ENCODE results near the gene QRICH2.
"Not testable (repeated sequence)": the region's sequence is repeated elsewhere in the genome, so short reads cannot be mapped to it uniquely, and the experiment has no call there.

Gene QRICH2

DNA sequence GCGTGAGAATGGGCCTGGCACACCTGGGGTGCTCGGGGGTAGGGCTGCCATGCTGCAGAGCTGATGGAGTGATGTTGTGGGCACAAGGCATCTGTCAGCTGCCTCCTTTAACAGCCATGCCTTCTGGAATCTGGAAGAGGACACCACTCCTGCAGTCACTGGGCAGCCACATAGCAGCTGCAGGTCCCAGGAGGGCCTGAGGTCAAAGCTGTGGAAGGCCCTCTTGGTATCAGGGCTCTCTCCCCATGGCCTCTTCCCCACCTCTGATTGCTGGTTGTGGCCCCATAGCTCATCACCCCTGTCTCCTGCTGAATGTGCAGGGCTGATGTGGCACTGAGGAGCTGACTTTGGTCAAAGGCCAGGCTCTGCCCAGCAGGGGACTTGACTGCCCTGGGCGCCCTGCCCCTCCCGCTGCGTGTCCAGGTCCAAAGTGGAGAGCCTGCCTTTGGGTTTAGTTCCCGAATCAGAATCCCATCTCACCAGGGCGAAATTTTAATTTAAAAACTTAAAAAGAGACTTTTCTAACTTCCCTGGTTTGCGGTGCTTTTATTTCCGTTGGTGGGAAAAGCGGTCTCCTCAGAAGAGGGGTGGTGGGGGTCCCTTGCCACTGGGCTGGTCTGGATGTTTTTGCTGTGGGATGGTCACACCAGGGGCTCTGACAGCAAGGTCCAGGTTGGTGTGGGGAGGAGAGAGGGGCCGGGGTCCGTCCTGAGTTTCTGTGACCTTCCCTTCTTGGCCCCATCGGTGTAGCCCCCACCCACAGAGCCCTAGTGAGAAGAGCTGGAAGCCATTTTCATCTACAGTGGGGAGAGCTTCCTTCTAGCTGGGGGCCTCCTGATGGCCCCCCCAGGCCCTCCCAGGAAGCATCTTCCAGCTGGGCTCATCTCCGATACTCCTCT is 37.1 kb downstream of the QRICH2 start:
- in situ Hi-C loops (cut with MboI; ENCODE audit: low pct_unique_long_range_greater_than_20kb, low sequenced_read_pairs), result loop anchor here (10.0 kb wide), 1 partner anchor 146 kb away; no protein-coding TSS in a partner anchor
- no peak for DNase-seq

DNA sequence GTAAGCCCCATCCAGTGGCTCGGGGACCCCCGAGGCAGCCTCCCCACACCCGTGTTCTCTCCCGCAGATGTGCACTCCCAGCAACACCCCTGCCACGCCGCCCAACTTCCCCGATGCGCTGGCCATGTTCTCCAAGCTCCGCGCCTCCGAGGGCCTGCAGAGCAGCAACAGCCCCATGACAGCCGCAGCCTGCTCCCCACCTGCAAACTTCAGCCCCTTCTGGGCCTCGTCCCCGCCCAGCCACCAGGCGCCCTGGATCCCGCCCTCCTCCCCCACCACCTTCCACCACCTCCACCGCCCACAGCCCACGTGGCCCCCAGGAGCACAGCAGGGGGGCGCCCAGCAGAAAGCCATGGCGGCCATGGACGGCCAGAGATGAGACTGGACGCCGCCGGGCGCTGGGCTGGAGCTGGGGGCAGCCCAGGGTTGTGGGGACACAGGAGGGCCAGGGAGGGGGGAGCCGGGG is 37.9 kb downstream of the QRICH2 start:
- in situ Hi-C loops (cut with MboI; ENCODE audit: low pct_unique_long_range_greater_than_20kb, low sequenced_read_pairs), result loop anchor here (10.0 kb wide), 1 partner anchor 145 kb away; no protein-coding TSS in a partner anchor
- DNase-seq, result no peak

DNA sequence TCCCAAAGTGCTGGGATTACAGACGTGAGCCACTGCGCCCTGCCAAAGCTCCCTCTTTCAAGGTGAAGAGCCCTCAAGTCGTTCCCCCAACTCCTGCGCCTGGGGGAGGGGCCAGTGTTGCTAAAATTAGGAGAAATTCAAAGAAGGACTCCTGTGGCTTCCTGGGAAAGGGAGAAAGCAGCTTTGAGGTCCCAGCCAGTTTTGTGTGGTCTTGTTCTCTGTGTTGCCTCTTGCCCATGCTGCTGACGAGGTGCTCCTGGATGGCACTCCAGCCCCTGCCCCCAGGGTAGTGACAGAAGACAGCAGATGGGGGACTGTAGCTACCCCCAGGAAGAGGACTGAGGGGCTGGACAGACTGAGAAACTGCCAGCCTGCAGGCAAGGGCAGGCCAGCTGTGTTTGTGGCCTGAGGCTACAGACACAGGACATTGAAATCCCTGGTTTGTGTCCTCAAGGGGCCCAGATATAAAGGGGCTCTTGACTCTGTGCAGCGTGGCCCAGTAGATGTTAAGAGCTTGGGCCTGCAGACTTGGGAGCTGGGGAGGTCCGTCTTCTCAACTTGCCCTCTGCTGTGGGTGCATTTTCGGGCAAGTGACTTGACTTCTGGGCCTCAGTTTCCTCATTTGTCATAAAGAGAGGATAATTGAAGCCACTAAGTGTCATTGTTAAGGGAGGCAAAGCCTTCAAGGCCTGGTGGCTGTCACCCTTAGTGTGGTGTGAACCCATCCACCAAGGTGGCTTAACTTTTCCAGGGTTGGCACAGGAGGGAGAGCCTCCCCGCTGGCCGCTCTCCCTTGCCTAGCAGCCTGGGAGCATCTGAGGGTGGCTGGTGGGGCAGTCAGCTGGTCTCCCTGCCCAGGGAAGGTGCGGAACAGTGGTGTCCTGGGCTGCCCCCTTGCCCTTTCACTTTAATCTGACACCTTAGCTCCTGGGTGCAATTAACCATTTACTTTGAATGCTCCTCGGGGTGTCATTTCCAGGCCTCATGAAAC is 38.8 kb downstream of the QRICH2 start:
- DNase-seq, result peak; percentile 86
- in situ Hi-C loops (cut with MboI; ENCODE audit: low pct_unique_long_range_greater_than_20kb, low sequenced_read_pairs), result no loop called here

DNA sequence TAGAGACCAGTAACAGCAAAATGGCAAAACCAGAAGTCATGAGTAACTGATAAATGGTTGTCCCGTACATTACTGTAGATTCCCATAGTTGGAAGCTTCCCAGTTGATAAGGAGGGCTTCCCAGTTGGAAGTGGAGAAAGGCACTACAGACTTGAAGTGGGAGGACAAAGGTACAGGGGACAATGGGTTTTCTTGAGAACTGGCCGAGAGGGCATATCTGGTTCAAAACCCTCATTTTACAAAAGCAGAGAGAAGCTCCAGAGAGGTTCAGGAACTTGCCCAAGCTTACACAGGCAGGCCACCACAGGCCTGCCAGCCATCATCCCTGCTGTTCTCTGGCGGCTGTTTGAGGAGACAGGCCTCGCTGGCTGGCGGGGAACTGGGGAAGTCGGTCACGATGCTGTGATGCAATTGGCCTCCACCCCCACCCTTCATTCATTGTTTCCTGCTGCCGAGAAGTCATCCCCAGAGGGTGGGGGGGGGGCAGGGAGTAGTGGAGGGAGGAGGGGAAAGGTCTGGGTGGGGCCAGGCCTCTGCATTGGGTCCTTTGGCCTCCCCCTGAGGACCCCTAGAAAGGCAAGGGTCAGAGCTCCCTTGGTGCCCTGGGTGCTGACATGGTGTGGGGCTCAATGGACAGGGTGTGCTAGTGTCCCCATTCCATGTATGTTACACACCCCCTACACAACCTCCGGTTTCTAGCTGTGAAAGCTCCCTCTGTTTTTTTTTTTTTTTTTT is 39.9 kb downstream of the QRICH2 start:
- DNase-seq, result peak; percentile 95
- in situ Hi-C loops (cut with MboI; ENCODE audit: low pct_unique_long_range_greater_than_20kb, low sequenced_read_pairs), result no loop called here

DNA sequence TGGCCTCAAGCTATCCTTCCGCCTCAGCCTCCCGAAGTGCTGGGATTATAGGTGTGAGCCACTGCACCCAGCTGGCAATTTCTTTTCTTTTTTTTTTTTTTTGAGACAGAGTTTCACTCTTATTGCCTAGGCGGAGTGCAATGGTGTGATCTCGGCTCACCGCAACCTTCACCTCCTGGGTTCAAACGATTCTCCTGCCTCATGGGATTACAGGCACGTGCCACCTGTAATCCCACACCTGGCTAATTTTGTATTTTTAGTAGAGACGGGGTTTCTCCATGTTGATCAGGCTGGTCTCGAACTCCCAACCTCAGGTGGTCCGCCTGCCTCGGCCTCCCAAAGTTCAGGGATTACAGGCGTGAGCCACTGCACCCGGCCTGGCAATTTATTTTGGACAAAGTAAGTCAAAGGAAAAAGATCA is 40.5 kb downstream of the QRICH2 start:
- in situ Hi-C loops (cut with MboI; ENCODE audit: low pct_unique_long_range_greater_than_20kb, low sequenced_read_pairs); DNase-seq: not testable (repeated sequence)

DNA sequence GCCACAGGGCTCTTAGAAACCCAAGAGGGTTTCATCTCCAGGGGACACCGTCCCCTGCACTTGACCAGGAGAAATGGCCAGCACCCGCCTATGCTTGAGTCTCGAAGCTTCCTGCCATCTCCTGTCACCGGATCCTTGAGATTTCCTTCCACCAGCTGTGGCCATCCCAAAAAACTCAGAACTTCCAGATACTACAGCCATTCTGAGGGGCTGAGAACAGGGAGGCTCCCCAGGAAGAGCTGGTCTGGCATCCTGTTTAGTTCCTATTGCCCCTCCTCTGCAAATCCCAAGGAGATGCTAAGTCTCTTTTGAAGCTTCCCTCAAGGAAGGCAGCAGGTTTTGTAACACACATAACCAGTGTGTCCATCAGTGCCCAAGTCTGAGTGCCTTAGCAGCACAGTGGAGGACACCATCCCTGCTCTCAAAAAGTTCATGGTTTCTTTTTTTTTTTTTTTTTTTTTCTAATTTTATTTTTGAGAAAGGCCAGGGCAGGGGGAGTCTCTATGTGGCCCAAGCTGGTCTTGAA is 41.0 kb downstream of the QRICH2 start:
- in situ Hi-C loops (cut with MboI; ENCODE audit: low pct_unique_long_range_greater_than_20kb, low sequenced_read_pairs), result no loop called here
- no peak for DNase-seq

DNA sequence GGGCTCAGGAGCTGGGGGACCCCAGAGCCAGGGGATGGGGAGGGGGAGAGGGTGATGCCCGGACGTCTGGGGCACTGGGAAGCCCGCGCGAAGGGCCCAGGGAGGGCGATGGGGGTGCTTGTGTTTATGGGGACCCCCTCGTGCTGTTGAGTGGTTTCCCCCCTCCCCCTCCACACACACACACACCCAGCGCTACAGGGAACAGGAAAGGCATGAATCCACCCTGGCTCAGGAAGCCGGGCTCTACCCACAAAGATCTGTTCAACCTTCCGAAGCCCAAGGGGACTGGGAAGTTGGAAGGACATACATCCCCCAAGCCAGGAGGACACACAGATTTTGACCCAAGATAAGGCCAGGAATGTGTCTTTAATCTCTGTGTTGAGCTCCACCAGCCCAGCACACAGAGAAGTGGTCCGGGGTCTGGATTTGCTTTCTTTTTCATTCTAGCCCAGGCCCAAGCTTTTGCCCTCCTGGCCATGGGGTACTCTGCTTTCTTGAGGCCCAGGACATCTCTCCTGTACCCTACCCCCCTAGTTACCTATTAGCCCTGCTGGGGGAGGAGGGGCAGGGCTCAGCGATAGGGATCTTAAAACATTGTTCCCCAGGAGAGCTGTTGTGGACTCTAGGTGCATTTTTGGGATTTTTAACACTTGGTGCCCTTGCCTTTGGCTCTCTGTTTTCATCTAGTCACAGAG is 41.7 kb downstream of the QRICH2 start:
- in situ Hi-C loops (cut with MboI; ENCODE audit: low pct_unique_long_range_greater_than_20kb, low sequenced_read_pairs), result no loop called here
- peak; percentile 58 for DNase-seq

DNA sequence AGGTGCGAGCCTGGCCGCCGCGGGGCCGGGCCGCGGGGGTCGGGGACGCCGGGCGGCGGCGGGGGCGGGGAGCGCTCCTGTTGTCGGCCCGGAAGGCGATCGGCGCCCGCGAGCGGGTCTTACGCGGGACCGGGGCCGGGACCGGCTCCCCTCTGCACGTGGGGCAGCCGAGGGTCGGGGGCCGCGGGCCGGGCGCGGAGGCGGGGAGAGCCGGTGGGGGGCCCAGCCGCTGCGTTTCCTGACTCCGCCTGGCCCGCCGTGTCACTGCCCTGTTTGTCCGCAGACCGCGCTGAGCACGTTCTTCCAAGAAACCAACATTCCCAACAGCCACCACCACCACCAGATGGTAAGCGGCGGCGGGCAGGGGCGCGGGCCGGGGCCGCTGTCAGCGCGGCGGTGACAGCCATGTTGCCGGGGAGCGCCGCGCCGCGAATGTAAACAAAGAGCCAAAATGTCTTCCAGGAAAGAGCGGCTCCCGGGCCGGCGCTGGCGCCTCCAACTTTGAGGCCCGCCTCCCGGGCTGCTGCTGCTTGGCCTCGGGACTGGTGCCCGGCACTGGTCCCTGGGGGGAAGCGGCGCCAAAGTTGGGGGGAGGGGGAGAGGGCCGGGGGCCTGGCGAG is 42.3 kb downstream of the QRICH2 start:
- in situ Hi-C loops (cut with MboI; ENCODE audit: low pct_unique_long_range_greater_than_20kb, low sequenced_read_pairs), result no loop called here
- DNase-seq, result peak; percentile 47

DNA sequence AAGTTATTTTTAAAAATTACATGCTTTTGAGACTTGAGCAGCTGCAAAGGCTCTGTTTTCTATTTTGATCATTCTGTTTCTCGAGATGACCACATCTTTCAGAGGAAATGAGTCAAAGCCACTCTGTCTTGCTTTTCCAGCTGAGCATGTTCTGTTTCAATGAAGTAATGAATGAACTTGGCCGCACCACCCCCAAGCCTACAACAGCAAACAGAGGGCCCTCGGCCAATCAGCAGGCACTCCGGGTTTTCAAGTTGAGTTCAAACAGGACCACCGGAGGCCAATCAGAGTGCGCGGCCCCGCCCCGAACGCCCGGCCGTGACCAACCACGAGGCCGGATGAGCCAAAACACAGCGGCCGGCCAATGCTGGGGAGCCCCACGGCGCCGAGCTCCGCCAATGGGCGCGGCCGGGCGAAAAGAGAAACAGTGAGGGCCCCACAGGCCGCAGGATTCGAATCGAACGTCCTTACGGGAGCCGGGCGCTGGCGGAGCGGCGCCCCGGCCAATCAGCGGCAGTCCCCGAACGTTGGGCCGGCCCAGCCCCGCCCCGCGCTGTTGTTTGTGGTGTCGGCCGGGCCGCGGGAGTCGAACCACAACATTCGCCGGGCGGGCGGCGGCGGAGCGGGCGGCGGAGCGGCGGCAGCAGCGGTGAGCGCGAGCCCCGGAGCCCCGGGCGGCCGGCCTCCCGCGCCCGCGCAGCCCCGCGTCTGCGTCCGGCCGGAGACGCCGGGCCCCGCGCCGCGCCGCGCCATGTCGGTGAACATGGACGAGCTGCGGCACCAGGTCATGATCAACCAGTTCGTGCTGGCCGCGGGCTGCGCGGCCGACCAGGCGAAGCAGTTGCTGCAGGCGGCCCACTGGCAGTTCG is 43.1 kb downstream of the QRICH2 start, which contains the start of gene UBALD2:
Gene UBALD2 (plus strand): TSS at position 594 of the 869 bp plus-strand sequence. CDS start 158 bp downstream, at position 752.
- peak; percentile 100 for DNase-seq
- in situ Hi-C loops (cut with MboI; ENCODE audit: low pct_unique_long_range_greater_than_20kb, low sequenced_read_pairs), result no loop called here

DNA sequence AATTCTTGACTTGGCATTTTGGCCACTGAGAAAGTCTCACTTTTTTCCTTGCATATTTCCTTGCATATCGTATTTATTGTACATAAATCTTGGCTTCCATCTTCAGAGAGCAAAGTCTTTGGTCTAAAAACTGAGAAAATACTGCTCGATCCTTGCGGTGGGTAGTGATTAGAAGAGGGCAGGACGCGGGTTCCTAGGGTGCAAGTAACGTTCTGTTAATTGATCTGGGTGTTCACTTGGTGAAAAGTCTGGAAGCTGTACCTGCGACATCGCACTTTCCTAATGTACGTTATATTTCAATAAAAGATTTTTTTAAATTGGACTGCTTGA is 43.7 kb downstream of the QRICH2 start:
- DNase-seq, result no peak
- in situ Hi-C loops (cut with MboI; ENCODE audit: low pct_unique_long_range_greater_than_20kb, low sequenced_read_pairs), result no loop called here

DNA sequence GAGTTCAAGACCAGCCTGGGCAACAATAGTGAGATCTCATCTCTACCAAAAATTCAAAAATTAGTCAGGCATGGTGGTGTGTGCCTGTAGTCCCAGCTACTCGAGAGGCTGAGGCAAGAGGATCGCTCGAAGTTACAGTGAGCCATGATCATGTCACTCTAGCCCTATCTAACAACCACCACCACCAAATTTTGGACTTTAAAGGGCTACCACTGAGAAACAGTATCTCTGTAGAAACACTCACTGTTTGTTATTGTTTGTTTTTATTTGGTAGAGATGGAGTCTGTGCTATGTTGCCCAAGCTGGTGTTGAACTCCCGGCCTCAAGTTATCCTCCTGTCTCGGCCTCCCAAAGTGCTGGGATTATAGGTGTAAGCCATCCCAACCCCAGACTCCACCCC is 44.2 kb downstream of the QRICH2 start:
- in situ Hi-C loops (cut with MboI; ENCODE audit: low pct_unique_long_range_greater_than_20kb, low sequenced_read_pairs), result no loop called here
- no peak for DNase-seq

DNA sequence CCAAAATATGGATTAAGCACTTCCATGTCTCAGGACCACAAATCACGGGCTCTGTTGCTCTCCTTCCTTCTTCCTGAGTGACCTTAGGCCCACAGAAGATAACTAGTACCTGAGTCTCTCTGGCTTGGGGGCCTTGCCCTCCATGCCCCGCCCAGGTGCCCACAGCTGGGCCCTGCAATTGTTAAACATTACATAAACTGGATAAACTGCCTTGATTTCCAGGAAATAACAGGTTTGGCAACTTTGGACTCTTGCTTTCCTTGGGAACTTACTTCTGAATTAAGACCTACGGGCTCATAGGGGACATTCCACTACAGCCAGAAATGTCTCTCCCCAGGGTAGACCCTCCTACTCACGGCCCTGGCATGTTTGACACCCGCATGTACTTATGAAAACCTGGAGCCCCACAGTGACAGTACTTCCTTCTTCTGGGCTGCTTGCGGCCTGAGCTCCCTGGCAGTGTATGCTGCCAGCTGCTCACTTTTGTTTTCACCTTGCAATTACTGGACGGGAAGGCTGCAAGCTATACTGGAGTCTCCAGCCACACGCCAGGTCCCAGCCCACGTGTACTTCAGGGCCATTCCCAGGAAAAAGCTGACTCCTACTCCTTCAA is 45.2 kb downstream of the QRICH2 start:
- peak; percentile 81 for DNase-seq
- in situ Hi-C loops (cut with MboI; ENCODE audit: low pct_unique_long_range_greater_than_20kb, low sequenced_read_pairs), result no loop called here

DNA sequence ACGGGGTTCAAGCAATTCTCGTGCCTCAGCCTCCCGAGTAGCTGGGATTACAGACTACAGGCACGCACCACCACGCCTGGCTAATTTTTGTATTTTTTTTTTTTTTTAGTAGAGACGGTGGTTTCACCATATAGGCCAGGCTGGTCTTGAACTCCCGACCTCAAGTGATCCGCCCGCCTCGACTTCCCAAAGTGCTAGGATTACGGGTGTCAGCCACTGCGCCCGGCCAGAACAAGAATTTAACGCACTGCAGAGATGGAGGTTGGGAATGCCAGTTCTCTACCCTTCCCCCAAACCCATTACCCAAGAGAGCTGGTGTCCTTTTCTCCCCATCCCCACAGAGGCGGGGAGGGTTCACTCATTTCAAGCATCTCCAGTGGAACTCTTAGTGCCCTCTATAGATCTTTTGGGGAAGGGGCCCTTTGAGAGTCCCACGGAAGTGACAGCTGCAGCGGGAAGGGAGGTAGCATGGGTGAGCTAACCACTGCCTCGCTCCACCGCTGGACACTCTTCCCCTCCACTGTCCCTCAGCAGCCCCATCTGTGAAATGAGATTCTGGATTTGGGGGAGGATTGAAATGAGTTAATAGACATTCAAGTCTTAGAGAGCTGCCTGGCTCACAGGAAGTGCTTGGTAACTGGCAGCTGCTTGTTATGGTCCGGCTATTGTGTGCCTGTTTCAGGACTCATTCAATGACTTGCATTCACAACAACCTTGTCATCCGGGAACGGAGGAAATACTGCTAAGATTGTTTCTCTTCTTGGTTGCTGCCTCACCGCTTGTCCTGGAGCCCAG is 46.5 kb downstream of the QRICH2 start:
- in situ Hi-C loops (cut with MboI; ENCODE audit: low pct_unique_long_range_greater_than_20kb, low sequenced_read_pairs), result no loop called here
- peak; percentile 48 for DNase-seq

DNA sequence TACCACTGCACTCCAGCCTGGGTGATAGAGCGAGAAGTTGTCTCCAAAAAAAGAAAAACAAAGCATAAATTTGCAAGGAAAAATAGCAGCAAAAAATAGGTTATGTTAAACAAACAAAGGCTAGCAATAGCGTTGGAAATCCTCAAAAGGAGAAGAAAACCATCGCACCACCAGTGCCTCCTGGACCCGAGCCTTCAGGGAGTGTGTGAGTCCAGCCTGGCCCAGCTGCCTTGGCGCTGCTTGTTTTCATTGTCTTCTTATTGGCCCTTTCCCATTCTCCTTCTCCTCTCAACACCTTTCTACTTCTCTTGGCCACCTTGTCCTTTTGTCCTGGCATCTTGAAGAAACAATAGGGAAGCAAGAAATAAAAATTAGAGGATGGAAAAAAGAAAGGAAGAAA is 47.4 kb downstream of the QRICH2 start:
- in situ Hi-C loops (cut with MboI; ENCODE audit: low pct_unique_long_range_greater_than_20kb, low sequenced_read_pairs), result no loop called here
- no peak for DNase-seq

DNA sequence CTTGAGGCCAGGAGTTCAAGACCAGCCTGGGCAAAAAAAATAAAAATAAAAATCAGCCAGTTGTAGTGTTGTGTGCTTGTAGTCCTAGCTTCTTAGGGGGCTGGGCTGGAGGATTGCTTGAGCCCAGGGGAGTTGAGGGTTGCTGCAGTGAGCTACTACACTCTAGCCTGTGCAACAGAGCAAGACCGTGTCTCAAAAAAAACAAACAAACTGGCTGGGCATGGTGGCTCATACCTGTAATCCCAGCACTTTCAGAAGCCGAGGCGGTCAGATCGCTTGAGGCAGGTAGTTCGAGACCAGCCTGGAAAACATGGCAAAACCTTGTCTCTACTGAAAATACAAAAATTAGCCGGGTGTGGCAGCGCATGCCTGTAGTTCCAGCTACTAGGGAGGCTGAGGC is 47.9 kb downstream of the QRICH2 start:
- in situ Hi-C loops (cut with MboI; ENCODE audit: low pct_unique_long_range_greater_than_20kb, low sequenced_read_pairs), result no loop called here
- no peak for DNase-seq

All from KBM-7 (cell line).